OCI-M2 (cell line): ENCODE data around the gene SIPA1L3.

Experiments
- DNase-seq: peaks from one replicate; lab custom pipeline; 2025; ENCODE audit not compliant: unreplicated experiment; lab: John Stamatoyannopoulos, UW

The SIPA1L3 gene

GRCh38 chr19:38142176-38143035, 235.4 kb downstream of the SIPA1L3 start:
- DNase-seq, result no peak

GRCh38 chr19:38143847-38144246, 236.8 kb downstream of the SIPA1L3 start:
- DNase-seq, result no peak

DNA sequence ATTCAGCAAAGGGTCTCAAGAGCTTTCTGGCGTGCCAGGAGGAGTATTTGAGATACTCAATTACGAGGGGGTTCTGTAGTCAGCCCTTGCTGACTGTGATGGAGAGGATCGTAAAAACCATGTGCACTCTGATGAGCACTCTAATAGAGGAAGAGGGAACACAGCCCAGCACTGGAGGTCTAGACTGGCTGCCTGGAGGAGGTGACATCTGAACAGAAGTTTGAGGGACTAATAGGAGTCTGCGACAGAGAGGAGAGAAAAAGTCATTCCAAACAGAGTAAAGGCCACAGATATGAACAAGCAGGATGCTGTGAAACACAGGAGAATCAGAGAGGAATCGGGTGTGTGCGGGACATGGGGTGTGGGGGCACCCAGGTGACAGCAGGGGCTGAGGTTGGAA, 237.7 kb downstream of the SIPA1L3 start:
- DNase-seq, result no peak

DNA sequence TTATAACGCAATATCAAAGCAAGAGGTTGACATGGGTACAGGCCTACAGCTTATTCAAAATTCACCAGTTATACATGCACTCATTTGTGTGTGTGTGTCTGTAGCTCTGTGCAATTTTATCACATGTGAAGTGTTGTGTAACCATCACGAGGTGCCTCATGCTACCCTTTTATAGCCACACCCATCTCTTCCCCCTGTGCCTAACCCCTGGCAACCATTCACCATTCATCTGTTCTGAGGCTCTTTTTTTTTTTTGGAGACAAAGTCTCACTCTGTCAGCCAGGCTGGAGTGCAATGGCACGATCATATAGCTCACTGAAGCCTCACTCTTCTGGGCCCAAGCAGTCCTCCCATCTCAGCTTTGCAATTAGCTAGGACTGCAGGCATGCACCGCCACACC, 238.6 kb downstream of the SIPA1L3 start:
- no peak for DNase-seq

GRCh38 chr19:38148337-38148736, 241.3 kb downstream of the SIPA1L3 start:
- no peak for DNase-seq

DNA sequence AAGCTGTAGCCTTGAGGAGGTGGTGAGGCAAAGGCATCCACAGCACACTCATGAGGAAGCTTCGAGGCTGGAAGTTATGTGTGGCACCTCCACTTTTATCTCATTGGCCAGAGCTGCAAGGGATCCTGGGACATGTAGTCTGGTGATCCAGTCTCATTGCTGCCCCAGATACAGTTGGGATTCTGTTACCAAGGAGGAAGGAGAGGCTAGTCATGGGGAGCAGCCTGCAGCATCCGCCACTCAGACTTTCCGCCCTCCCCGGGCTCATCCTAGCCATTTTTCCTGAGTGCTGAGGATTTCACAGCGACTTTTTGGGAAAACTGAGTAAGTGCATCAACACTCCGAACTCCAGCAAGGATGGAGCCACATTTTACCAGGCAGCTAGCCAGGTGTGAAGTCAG, 242.7 kb downstream of the SIPA1L3 start:
- no peak for DNase-seq

- no peak for DNase-seq
Measured at GRCh38 chr19:38151242-38151641, 244.2 kb downstream of the SIPA1L3 start.

- DNase-seq, result no peak
Measured at GRCh38 chr19:38152461-38153379, 245.7 kb downstream of the SIPA1L3 start.

DNA sequence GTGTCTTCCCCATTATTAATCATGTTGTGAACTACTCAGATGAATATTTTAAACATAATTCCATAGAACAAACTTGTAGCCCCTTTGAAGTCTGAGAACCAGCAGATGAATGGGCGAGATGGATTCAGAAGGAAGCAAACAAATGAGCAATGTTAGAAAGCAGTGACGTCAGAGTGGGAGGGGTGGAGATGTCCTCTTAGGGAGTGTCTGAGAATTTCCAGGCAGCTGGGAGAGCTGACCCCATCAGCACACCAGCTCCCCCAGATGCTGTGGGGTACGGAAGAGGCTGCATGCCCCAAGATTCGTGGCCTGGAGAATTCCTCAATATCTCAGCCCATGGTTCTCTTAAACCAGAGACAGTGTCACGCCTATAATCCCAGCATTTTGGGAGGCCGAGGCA, 248.4 kb downstream of the SIPA1L3 start:
- no peak for DNase-seq

DNA sequence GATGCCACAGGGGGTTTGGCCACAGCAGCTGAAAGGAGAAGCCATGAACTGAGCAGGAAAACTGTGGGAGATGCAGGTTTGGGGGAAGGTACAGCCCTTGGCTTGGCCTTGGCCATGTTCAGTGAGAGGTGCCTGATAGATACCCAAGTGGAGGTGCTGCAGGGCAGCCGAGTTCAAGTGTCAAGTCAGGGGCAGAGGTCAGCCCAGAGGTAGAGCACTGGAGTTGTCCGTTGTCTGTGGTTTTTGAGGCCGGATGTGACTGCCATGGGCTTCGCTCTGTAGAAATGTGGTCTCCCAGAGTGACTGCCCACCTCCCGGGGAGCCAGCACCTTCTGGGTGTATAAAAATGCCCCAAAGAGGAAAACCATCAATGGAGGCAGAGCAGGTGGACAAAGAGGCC, 251.7 kb downstream of the SIPA1L3 start:
- DNase-seq, result no peak

DNA sequence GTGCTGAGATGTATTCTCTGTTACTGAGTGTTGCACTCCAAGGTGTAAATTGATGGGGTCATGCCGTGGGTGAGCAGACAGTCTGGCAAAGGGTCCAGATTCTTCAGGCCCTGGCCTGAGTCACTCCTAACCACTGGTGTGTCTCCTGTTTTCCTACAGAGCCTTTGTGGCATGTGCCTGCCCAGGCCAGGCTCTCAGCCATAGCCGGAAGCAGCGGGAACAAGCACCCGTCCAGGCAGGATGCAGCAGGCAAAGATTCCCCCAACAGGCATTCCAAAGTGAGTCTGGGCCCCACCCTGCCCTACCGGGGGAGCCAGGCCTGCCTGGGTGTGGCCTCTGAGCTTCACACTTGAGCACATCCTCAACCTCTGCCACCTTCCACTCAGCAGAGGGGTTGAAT, 255.1 kb downstream of the SIPA1L3 start:
- no peak for DNase-seq

GRCh38 chr19:38162632-38163031, 255.6 kb downstream of the SIPA1L3 start:
- no peak for DNase-seq

- DNase-seq, result no peak
Measured at GRCh38 chr19:38163419-38164290, 256.6 kb downstream of the SIPA1L3 start.

GRCh38 chr19:38164526-38164925, 257.5 kb downstream of the SIPA1L3 start:
- no peak for DNase-seq

GRCh38 chr19:38165335-38165734, 258.3 kb downstream of the SIPA1L3 start:
- no peak for DNase-seq

GRCh38 chr19:38168637-38169036, 261.6 kb downstream of the SIPA1L3 start:
- no peak for DNase-seq

DNA sequence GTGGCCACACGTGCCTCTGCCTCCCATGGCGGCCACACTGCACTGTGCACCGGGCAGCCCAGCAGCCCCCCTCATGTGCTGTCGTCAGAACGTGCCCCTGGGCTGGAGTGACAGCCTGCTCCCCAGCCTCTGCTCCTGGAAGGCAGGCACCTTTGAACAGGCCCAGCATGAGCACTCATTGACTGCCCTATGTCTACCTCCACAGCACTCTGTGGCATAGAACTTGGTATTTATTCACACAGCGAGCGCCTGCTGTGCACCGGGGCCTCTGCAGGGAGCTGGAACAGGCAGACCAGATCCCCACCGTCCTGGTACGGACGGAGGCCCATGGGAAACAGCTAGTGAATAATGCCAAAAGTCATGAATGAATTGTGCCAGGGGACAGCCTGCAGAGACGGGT, 263.3 kb downstream of the SIPA1L3 start:
- no peak for DNase-seq

DNA sequence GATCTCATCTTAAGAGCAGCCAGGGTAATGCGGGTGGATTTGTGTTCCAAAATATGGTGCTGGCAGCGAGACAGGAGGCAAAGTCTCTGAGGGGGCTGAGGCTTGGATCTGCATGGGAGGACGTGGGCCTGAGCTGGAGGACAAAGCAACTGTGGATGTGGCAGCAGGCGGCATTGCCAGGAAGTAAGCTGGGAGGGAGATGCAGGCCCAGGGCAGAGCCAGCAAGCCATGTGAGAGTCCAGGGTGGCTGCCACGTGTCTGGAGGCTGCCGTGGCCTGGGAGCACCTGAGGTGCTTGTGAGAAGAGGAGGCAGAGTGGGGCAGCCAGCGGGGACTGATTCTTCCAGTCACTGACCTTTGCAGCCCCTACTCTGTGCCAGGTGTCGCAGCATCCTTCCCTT, 265.0 kb downstream of the SIPA1L3 start:
- DNase-seq, result no peak

DNA sequence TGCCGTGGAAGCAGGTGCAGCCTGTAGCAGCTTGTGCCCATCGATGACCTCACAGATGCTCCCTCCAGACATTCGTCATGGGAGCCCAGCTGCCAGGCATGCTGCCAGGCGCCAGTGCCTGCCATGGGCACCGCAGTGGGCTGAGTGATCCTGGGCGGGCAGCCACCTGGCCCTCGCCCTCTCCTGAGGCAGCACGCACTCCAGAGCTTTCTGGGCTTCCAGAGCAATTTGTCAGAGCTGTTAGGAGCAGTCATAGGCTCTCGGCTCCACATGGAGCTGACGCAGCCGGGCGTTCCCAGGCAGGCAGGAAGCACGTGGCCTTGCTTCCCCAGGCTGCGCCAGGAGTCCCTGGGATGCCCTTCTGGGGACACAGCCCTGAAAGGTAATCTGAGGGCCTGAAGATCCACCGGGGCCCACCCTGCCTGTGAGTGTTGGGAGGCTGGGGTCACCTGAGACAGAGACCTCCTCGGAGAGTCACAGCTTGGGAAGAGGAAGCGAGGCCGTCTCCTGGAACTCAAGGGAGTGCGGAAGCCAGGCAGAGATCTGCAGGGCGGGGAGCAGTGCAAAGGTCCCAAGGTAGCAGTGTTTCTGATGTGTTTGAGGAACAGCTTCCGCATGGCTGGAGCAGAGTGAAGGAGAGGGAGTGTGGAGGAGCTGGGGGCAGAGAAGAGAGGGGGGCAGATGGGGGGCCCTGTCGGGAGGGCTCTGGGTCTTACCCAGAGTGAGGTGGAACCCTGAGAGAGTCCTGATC, 266.5 kb downstream of the SIPA1L3 start:
- no peak for DNase-seq

DNA sequence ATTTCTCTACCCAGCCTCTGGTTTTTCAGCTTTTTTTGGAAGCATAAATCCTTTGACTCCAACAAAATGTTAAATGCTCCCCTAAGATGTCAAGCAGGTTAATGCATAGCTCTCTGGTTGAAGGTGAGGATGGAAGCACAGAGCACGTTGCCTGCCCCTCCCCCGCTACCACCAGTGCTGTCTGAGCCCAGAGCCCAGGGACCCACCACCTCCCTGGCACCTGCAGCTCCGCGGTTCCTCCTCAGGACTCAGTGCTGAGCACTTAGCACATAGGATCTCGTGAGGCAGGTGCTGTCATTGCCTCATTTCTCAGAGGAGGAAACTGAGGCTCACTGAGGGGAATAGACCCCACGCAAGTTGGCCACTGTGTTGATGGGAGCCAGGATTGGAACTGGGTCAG, 268.4 kb downstream of the SIPA1L3 start:
- no peak for DNase-seq
